ENCODE measurements around the gene MITF.
"Not testable (repeated sequence)": the region's sequence is repeated elsewhere in the genome, so short reads cannot be mapped to it uniquely, and the experiment has no call there.

Gene MITF

GRCh38 chr3:69915726-69916125 is 176.5 kb downstream of the MITF start:
- H3K4me3 ChIP-seq (ENCODE audit: low read length) = no peak overlapping the region
- no peak for TF ChIP-seq ZNF274 (IDR thresholded peaks at IDR 0.05; ENCODE audit: low read depth, low read length)

- H3K4me3 ChIP-seq (ENCODE audit: low read length) = not testable (repeated sequence)
These were observed 180.7 kb downstream of the MITF start for GRCh38 chr3:69920009-69920408.

GRCh38 chr3:69921651-69922050 is 182.4 kb downstream of the MITF start:
- no peak for TF ChIP-seq ZNF274 (IDR thresholded peaks at IDR 0.05; ENCODE audit: low read depth, low read length)
- no peak overlapping the region for H3K4me3 ChIP-seq (ENCODE audit: low read length)

DNA sequence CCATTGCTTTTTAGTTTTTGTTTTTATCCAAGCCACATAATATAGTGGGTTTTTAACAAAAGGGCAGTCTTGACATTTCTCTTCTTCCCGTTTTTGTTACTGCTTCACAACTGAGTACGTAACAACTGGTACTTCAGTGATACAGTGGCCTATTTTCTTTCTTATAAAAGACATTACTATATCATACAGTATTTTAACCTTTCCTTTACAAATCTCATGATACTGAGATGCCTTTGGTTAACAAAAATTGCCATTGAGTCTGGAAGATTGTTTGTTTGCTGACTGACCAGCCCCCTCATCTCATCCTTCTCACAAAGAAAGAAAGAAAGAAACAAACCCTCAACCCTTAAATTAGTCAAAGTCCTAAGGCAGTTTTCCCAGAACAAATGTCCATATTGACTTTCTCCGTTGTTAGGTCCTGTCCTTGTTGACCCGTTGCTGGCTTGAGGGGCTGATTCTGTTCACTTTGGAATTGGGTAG is 183.3 kb downstream of the MITF start:
- no peak for TF ChIP-seq ZNF274 (IDR thresholded peaks at IDR 0.05; ENCODE audit: low read depth, low read length)

DNA sequence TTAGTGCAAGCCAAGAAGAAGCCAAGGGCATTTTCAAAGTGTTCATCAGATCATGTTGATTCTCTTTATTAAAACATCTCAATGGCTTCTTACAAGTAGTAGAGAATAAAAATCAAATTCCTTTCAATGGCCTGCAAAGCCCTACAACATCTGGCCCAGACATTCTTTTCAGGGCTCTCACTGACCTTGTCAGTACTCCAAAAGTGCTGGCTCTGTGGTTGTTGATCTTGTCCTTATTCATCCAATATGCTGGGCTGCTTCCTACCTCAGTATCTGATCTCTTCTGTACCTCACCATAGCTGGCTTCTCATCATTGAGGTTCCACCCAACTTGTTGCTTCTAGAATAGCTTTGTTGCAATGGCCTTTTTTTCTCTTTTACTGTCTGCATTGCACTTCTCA is 186.2 kb downstream of the MITF start:
- TF ChIP-seq ZNF274 (IDR thresholded peaks at IDR 0.05; ENCODE audit: low read depth, low read length) = no peak
- H3K4me3 ChIP-seq (ENCODE audit: low read length) = no peak overlapping the region

More for the DNA sequence above, 183.3 kb downstream of the MITF start:
- no peak overlapping the region for H3K4me3 ChIP-seq (ENCODE audit: low read length)

- H3K4me3 ChIP-seq (ENCODE audit: low read length) = no peak overlapping the region
- TF ChIP-seq ZNF274 (IDR thresholded peaks at IDR 0.05; ENCODE audit: low read depth, low read length) = no peak
These were observed 187.1 kb downstream of the MITF start for GRCh38 chr3:69926385-69926784.

GRCh38 chr3:69927571-69927970 is 188.3 kb downstream of the MITF start:
- TF ChIP-seq ZNF274 (IDR thresholded peaks at IDR 0.05; ENCODE audit: low read depth, low read length) = no peak
- no peak overlapping the region for H3K4me3 ChIP-seq (ENCODE audit: low read length)

- H3K4me3 ChIP-seq (ENCODE audit: low read length) = no peak overlapping the region
- TF ChIP-seq ZNF274 (IDR thresholded peaks at IDR 0.05; ENCODE audit: low read depth, low read length) = no peak
These were observed 189.8 kb downstream of the MITF start for GRCh38 chr3:69929019-69929418.

GRCh38 chr3:69930564-69930963 is 191.3 kb downstream of the MITF start:
- H3K4me3 ChIP-seq (ENCODE audit: low read length) = no peak overlapping the region
- TF ChIP-seq ZNF274 (IDR thresholded peaks at IDR 0.05; ENCODE audit: low read depth, low read length) = no peak

GRCh38 chr3:69932087-69932486 is 192.8 kb downstream of the MITF start:
- no peak overlapping the region for H3K4me3 ChIP-seq (ENCODE audit: low read length)
- no peak for TF ChIP-seq ZNF274 (IDR thresholded peaks at IDR 0.05; ENCODE audit: low read depth, low read length)

GRCh38 chr3:69932501-69932900 is 193.2 kb downstream of the MITF start:
- H3K4me3 ChIP-seq (ENCODE audit: low read length) = no peak overlapping the region
- no peak for TF ChIP-seq ZNF274 (IDR thresholded peaks at IDR 0.05; ENCODE audit: low read depth, low read length)

GRCh38 chr3:69934398-69934797 is 195.1 kb downstream of the MITF start:
- no peak overlapping the region for H3K4me3 ChIP-seq (ENCODE audit: low read length)
- TF ChIP-seq ZNF274 (IDR thresholded peaks at IDR 0.05; ENCODE audit: low read depth, low read length) = no peak

GRCh38 chr3:69936266-69936665 is 197.0 kb downstream of the MITF start:
- TF ChIP-seq ZNF274 (IDR thresholded peaks at IDR 0.05; ENCODE audit: low read depth, low read length) = no peak
- H3K4me3 ChIP-seq (ENCODE audit: low read length) = no peak overlapping the region

DNA sequence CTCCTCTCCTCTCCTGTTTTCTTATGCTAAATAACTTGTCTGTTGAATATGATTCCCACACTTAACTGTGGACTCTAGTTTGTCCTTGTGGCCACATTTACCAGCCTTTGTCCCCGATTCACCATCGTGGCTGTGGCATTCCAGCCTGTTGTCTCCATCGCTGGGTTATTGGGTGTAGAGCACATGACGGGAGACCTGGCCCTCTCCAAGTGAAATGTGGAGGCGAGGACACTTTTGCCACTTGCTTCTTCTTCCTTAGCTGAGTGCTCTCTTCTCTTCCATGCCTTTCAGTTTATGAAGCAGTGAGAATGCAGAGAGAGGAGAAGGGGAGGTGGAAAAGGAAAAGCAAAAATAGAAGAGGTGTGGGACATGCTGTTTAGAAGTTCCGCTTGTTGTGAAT is 198.8 kb downstream of the MITF start:
- no peak overlapping the region for H3K4me3 ChIP-seq (ENCODE audit: low read length)
- TF ChIP-seq ZNF274 (IDR thresholded peaks at IDR 0.05; ENCODE audit: low read depth, low read length) = no peak

DNA sequence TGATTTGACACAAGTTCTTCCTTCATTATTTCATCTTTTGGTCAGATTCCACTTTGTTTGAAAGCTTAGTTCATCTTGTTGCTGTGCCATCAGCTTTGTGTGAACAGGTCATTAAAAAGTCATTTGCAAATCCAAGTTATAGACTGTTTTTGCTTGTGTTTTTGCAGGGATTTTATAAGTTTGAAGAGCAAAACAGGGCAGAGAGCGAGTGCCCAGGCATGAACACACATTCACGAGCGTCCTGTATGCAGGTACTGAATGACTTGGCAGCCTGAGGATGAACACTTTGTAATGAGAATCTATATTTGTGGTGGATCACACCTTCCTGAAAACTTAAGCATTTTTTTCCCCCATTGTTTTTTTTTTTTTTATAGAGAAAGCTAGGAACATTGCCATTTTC is 199.7 kb downstream of the MITF start:
- H3K4me3 ChIP-seq (ENCODE audit: low read length) = no peak overlapping the region
- no peak for TF ChIP-seq ZNF274 (IDR thresholded peaks at IDR 0.05; ENCODE audit: low read depth, low read length)

- TF ChIP-seq ZNF274 (IDR thresholded peaks at IDR 0.05; ENCODE audit: low read depth, low read length) = no peak
- no peak overlapping the region for H3K4me3 ChIP-seq (ENCODE audit: low read length)
These were observed 201.8 kb downstream of the MITF start for GRCh38 chr3:69941037-69941436.
